NB4 (cell line): ENCODE data around the gene CCRL2.

Experiments
- CTCF ChIP-seq: IDR thresholded peaks from one replicate; pipeline ENCODE4 v1.5.1; 2012; ENCODE audit warnings: low read depth, low read length
- MAX ChIP-seq: IDR thresholded peaks from 2 replicates; pipeline ENCODE4 v1.6.1; 2011; ENCODE audit warnings: low read depth, low read length
- POLR2A ChIP-seq: IDR thresholded peaks from 2 replicates; pipeline ENCODE4 v1.6.1; 2011; ENCODE audit warnings: mild to moderate bottlenecking; ENCODE audit not compliant: insufficient read length; ENCODE audit errors: extremely low read depth

- no peak for TF ChIP-seq CTCF
- TF ChIP-seq POLR2A, result no peak
- TF ChIP-seq MAX, result no peak
These were observed 40.3 kb downstream of the CCRL2 start for GRCh38 chr3:46447228-46447985.
